ENCODE measurements around the gene NT5DC4. TPM values are rescaled to one million over a fixed set of nuclear protein-coding genes. Genes with fewer than 3 reads are reported as not detected.

Gene NT5DC4
- total RNA-seq, 1 donor from 2014 or later: not detected

DNA sequence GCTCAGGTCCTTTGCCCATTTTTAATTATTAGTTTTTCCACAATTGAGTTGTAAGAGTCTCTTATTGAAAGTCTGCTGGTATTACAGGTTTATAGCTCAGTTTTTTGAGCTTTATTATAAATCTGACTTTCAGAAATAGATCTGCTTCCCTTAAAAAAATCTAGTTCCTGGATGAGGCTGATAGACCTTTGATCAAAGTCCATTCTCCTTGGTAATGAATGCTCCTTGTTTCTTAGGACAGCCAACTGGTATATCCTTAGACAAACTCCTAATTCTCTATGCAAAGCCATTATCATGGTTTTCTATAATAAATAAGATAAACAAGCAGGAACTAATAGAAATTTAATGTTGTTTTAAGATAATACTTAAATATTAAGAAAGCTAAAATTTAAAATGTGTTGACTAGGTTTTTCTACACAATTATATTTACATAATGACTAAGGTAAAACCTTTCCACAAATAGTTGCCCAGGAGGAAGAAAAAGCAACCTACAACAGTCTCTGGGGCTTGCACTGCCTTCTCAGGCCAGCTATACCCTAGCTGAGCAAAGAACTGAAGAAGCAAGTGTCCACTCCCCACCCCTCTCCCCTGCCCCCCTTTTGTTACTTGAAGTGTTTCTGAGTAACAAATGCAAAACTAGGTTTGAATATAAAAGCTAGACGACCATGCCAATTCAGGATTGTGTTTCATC, 16.9 kb downstream of the NT5DC4 start:
- H3K4me3 ChIP-seq (ENCODE audit: low read depth, low read length): no peak overlapping the region
- no peak for FAIRE-seq
- no peaks in the 10 kb centered on the region for H3K27me3 ChIP-seq (ENCODE audit: control insufficient read depth, insufficient read depth, low read length)
- DNase-seq (ENCODE audit: low read depth): peak; percentile 29
- no peaks in the 10 kb centered on the region for H3K36me3 ChIP-seq (ENCODE audit: control insufficient read depth, insufficient read depth, low read length)
- TF ChIP-seq, protein P1, sequence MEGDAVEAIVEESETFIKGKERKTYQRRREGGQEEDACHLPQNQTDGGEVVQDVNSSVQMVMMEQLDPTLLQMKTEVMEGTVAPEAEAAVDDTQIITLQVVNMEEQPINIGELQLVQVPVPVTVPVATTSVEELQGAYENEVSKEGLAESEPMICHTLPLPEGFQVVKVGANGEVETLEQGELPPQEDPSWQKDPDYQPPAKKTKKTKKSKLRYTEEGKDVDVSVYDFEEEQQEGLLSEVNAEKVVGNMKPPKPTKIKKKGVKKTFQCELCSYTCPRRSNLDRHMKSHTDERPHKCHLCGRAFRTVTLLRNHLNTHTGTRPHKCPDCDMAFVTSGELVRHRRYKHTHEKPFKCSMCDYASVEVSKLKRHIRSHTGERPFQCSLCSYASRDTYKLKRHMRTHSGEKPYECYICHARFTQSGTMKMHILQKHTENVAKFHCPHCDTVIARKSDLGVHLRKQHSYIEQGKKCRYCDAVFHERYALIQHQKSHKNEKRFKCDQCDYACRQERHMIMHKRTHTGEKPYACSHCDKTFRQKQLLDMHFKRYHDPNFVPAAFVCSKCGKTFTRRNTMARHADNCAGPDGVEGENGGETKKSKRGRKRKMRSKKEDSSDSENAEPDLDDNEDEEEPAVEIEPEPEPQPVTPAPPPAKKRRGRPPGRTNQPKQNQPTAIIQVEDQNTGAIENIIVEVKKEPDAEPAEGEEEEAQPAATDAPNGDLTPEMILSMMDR (IDR thresholded peaks at IDR 0.05; ENCODE audit: insufficient read depth, low read length, severe bottlenecking): no peak

DNA sequence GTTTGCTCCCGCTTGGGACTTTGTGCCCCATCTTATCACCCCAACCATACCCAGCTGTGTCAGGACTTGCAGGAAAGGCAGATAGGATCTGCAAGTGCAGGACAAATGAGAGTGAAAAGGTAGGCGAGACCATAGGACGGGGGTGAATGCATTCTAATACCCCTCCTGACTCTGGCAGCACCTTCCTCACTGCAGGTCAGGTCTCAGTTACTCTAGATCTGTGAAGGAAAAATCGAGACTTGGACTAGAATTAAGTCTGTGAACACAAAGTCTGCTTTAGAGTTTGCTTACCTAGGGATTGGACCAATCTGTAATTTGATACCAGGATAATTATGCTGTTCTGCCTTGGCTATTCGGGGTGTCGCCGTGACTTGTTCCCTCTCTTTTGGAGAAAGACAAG, 19.7 kb downstream of the NT5DC4 start:
- no peak for FAIRE-seq
- TF ChIP-seq, protein P1 (IDR thresholded peaks at IDR 0.05; ENCODE audit: insufficient read depth, low read length, severe bottlenecking): no peak
- Histone ChIP-seq H3K27me3 (ENCODE audit: control insufficient read depth, insufficient read depth, low read length) (no peaks in the 10 kb centered on the region), H3K36me3 (ENCODE audit: control insufficient read depth, insufficient read depth, low read length) (peaks cover 1% of the 10 kb centered on the region), H3K4me3 (ENCODE audit: low read depth, low read length) (no peak overlapping the region)
- peak; percentile 26 for DNase-seq (ENCODE audit: low read depth)

DNA sequence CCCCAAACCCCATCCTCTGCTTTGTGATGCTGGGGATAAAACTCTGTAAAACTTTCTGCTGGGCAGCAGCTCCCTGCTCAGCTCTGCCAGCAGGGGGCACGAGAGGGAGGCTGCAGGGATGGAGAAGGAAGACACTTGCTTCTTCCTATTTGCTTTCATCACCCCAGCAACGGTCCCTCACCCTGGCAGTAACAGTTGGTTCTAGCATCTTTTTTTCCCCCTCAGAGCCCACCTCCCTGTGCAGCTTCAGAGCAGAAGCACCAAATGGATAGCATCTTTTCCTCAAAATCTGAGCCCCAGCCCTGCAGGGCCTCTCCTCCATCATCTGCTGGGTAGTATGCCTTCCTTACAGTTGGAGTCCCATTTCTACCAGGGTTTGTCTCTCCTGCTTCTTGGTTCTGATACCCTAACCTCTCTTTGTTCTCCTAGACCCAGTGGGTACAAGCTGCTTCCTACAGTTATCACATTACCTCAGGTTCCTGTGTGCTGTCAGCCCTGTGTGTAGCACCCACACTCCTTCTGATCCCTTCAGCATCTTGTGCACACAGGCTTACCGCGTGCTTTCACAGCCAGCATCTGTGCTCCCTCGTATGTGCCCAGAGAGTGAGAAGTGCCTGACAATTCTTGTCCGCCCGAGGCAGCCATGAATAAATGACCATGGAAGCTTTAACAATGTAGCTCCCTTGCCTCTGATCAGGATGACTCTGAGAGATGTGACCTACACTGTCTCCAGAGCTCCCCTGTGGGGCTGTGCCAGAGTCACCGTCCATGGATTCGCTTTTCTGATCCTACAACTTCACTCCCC, 29.1 kb downstream of the NT5DC4 start:
- DNase-seq (ENCODE audit: low read depth): peak; percentile 59
- H3K27me3 ChIP-seq (ENCODE audit: control insufficient read depth, insufficient read depth, low read length): no peaks in the 10 kb centered on the region
- FAIRE-seq: peak; percentile 73
- no peaks in the 10 kb centered on the region for H3K36me3 ChIP-seq (ENCODE audit: control insufficient read depth, insufficient read depth, low read length)
- no peak overlapping the region for H3K4me3 ChIP-seq (ENCODE audit: low read depth, low read length)
- TF ChIP-seq, protein P1 (IDR thresholded peaks at IDR 0.05; ENCODE audit: insufficient read depth, low read length, severe bottlenecking): peak; percentile 97

DNA sequence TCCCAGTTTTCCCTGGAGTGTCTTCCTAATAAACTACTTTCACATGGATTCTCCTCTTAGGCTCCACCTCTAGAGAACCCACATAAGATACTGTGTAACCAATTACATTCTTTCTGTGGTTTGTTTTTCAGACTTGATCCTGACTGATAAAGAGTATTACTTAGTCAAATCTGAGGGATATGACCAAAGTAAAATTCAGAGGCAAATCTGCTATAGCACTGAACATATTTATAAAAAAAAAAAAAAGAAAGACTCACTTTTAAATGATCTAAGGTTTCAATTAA, 29.7 kb downstream of the NT5DC4 start:
- no peak overlapping the region for H3K4me3 ChIP-seq (ENCODE audit: low read depth, low read length)
- H3K36me3 ChIP-seq (ENCODE audit: control insufficient read depth, insufficient read depth, low read length): no peaks in the 10 kb centered on the region
- no peak for DNase-seq (ENCODE audit: low read depth)
- TF ChIP-seq, protein P1 (IDR thresholded peaks at IDR 0.05; ENCODE audit: insufficient read depth, low read length, severe bottlenecking): no peak
- no peak for FAIRE-seq
- no peaks in the 10 kb centered on the region for H3K27me3 ChIP-seq (ENCODE audit: control insufficient read depth, insufficient read depth, low read length)

DNA sequence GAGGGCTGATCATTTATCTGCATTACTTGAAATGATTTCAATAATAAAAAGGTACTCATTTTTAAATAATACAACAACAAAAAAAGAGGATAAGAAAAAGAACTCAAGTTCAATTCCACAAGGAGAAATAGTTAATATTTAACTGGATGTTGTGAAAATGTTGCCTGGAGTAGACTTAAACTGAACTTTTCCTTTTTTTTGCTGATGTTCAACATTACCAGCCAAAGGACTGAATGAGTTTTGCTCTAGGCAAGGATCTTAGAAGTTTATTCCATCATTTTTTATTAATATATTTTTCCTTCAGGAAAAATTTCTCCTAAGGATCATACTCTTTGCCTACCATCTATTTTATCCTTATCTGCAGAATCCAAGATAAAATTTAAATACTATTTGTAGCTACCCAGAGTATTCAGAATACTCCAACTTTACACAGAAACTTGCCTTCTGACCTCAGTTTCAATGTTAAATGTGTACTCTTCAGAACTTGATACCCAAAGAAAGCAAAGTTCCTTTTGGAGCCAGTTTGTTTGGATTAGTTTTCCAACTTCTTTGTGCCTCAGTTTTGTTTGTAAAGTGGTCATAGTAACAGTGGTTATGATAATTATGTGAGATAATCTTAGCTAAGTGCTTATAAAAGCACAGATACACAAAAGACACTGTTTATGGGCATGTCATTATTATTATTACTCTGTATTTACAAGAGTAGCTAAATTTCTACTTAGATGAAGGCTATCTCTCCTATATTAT, 30.8 kb downstream of the NT5DC4 start:
- no peak for FAIRE-seq

More for the DNA sequence above, 30.8 kb downstream of the NT5DC4 start:
- H3K4me3 ChIP-seq (ENCODE audit: low read depth, low read length): no peak overlapping the region
- H3K27me3 ChIP-seq (ENCODE audit: control insufficient read depth, insufficient read depth, low read length): no peaks in the 10 kb centered on the region
- H3K36me3 ChIP-seq (ENCODE audit: control insufficient read depth, insufficient read depth, low read length): no peaks in the 10 kb centered on the region
- TF ChIP-seq, protein P1 (IDR thresholded peaks at IDR 0.05; ENCODE audit: insufficient read depth, low read length, severe bottlenecking): no peak
- DNase-seq (ENCODE audit: low read depth): no peak

All from bronchial epithelial cell (primary cell).